H1 (cell line): ENCODE data around the gene PRDM15. TPM values are rescaled to one million over a fixed set of nuclear protein-coding genes. Genes with fewer than 3 reads are reported as not detected.

Experiments
- ATF3 ChIP-seq: IDR thresholded peaks from 2 replicates; pipeline ENCODE4 v1.6.1; 2011; ENCODE audit warnings: low read depth, mild to moderate bottlenecking, low read length; ENCODE audit not compliant: insufficient read depth
- CHD2 ChIP-seq: IDR thresholded peaks from 2 replicates; pipeline ENCODE4 v1.6.1; 2012; ENCODE audit warnings: low read length, improper control_type of control experiment
- KDM1A ChIP-seq: fragments of 200-600, 300-600 bp; sonication (generic); IDR thresholded peaks from 2 replicates; pipeline ENCODE4 v1.7.1; 2016; ENCODE audit warnings: mild to moderate bottlenecking, low read length, borderline replicate concordance
- RFX5 ChIP-seq: IDR thresholded peaks from 2 replicates; pipeline ENCODE4 v1.6.1; 2011; ENCODE audit warnings: low read depth, low read length, improper control_type of control experiment, borderline replicate concordance
- SUZ12 ChIP-seq: fragments of 200-600 bp; sonication (generic); IDR thresholded peaks from 2 replicates; pipeline ENCODE4 v1.6.1; 2012; ENCODE audit warnings: mild to moderate bottlenecking, inconsistent platforms, low read length, moderate library complexity, mixed read lengths
- polyA plus RNA-seq, 7 experiments: library from polyadenylated mRNA; depleted of rRNA in 3 of 7; stranded (reverse) in 5 of 7; unstranded in 2 of 7; fragments of >200 nt in 5 of 7; fragments of 200-250 nt in 2 of 7; gene quantifications; 1 replicate in 5 of 7; 2 replicates in 1 of 7; 4 replicates in 1 of 7; pipeline versions ENCODE4 v1.2.1 to v1.2.3, GENCODE V29; 2011 to 2013; ENCODE audit warnings: missing spikeins in 2 of 7, mixed read lengths in 2 of 7
- total RNA-seq: library from RNA; stranded (reverse); fragmentation: NEBNext Ultra II Directional; extraction: Animal tissue kit (Norgen Biotek cat#: 25700); gene quantifications from 2 replicates; pipeline ENCODE4 v1.2.1, GENCODE V29; 2021

Gene PRDM15
- total and polyA plus RNA-seq, 2 of the 8 experiments (the other 6 are each of a cell fraction or from before 2014, with no cell fraction given): 9.7 to 10.5 TPM

GRCh38 chr21:41828884-41829360 is 50.2 kb downstream of the PRDM15 start (continued):
- no peak for TF ChIP-seq KDM1A
- no peak for TF ChIP-seq CHD2
- TF ChIP-seq ATF3: no peak
- no peak for TF ChIP-seq RFX5
- TF ChIP-seq SUZ12: no peak
